ENCODE results near the gene P4HA3. TPM values are rescaled to one million over a fixed set of nuclear protein-coding genes. Genes with fewer than 3 reads are reported as not detected.

P4HA3 gene
- total RNA-seq, 1 donor from 2014 or later, result 0.26 TPM

GRCh38 chr11:74312326-74312725, 886 bp upstream of the P4HA3 start:
- TF ChIP-seq CTCF (IDR thresholded peaks at IDR 0.05; ENCODE audit: insufficient read depth, low read length, severe bottlenecking), result no peak
- DNase-seq (ENCODE audit: low read depth) (peak; percentile 57), FAIRE-seq (no peak)
- H3K4me3 ChIP-seq (ENCODE audit: low read depth, low read length), result no peak overlapping the region
- H3K36me3 ChIP-seq (ENCODE audit: control insufficient read depth, insufficient read depth, low read length), result no peaks in the 10 kb centered on the region
- no peaks in the 10 kb centered on the region for H3K27me3 ChIP-seq (ENCODE audit: control insufficient read depth, insufficient read depth, low read length)

- peaks cover 3% of the 10 kb centered on the region for H3K27me3 ChIP-seq (ENCODE audit: control insufficient read depth, insufficient read depth, low read length)
- no peak for FAIRE-seq
Observed at GRCh38 chr11:74310857-74311256, 583 bp downstream of the P4HA3 start.

GRCh38 chr11:74307434-74307833, 4.0 kb downstream of the P4HA3 start:
- Histone ChIP-seq H3K36me3 (ENCODE audit: control insufficient read depth, insufficient read depth, low read length) (no peaks in the 10 kb centered on the region), H3K27me3 (ENCODE audit: control insufficient read depth, insufficient read depth, low read length) (peaks cover 3% of the 10 kb centered on the region), H3K4me3 (ENCODE audit: low read depth, low read length) (no peak overlapping the region)
- no peak for TF ChIP-seq CTCF (IDR thresholded peaks at IDR 0.05; ENCODE audit: insufficient read depth, low read length, severe bottlenecking)
- DNase-seq (ENCODE audit: low read depth) (no peak), FAIRE-seq (no peak)

More at GRCh38 chr11:74310857-74311256, 583 bp downstream of the P4HA3 start:
- TF ChIP-seq CTCF (IDR thresholded peaks at IDR 0.05; ENCODE audit: insufficient read depth, low read length, severe bottlenecking), result no peak
- Histone ChIP-seq H3K36me3 (ENCODE audit: control insufficient read depth, insufficient read depth, low read length) (no peaks in the 10 kb centered on the region), H3K4me3 (ENCODE audit: low read depth, low read length) (peak overlapping the region; percentile 41)
- no peak for DNase-seq (ENCODE audit: low read depth)

GRCh38 chr11:74306435-74307175, 4.8 kb downstream of the P4HA3 start:
- no peak for TF ChIP-seq CTCF (IDR thresholded peaks at IDR 0.05; ENCODE audit: insufficient read depth, low read length, severe bottlenecking)
- DNase-seq (ENCODE audit: low read depth) (no peak), FAIRE-seq (no peak)
- no peak overlapping the region for H3K4me3 ChIP-seq (ENCODE audit: low read depth, low read length)
- peaks cover 3% of the 10 kb centered on the region for H3K27me3 ChIP-seq (ENCODE audit: control insufficient read depth, insufficient read depth, low read length)
- no peaks in the 10 kb centered on the region for H3K36me3 ChIP-seq (ENCODE audit: control insufficient read depth, insufficient read depth, low read length)

- no peaks in the 10 kb centered on the region for H3K27me3 ChIP-seq (ENCODE audit: control insufficient read depth, insufficient read depth, low read length)
- H3K4me3 ChIP-seq (ENCODE audit: low read depth, low read length), result no peak overlapping the region
- FAIRE-seq, result no peak
- no peak for TF ChIP-seq CTCF (IDR thresholded peaks at IDR 0.05; ENCODE audit: insufficient read depth, low read length, severe bottlenecking)
- no peak for DNase-seq (ENCODE audit: low read depth)
- H3K36me3 ChIP-seq (ENCODE audit: control insufficient read depth, insufficient read depth, low read length), result no peaks in the 10 kb centered on the region
Observed at GRCh38 chr11:74299015-74299414, 12.4 kb downstream of the P4HA3 start.

GRCh38 chr11:74297484-74297883, 14.0 kb downstream of the P4HA3 start:
- Histone ChIP-seq H3K27me3 (ENCODE audit: control insufficient read depth, insufficient read depth, low read length) (no peaks in the 10 kb centered on the region), H3K36me3 (ENCODE audit: control insufficient read depth, insufficient read depth, low read length) (no peaks in the 10 kb centered on the region), H3K4me3 (ENCODE audit: low read depth, low read length) (no peak overlapping the region)
- no peak for DNase-seq (ENCODE audit: low read depth)
- TF ChIP-seq CTCF (IDR thresholded peaks at IDR 0.05; ENCODE audit: insufficient read depth, low read length, severe bottlenecking), result no peak
- FAIRE-seq, result no peak
